Right lobe of liver (tissue), 4 donors: Measurements from ENCODE around the gene ZC2HC1B.

Experiments used
- POLR2A ChIP-seq: fragments of 450-650 bp; IDR thresholded peaks from one replicate; pipeline ENCODE4 v1.6.1; 2017; ENCODE audit warnings: antibody characterized with exemption, mild to moderate bottlenecking
- TF ChIP-seq, protein P1 (sequence below), 4 donors: fragments of 200-600 bp in 3 of 4; fragments of 450-650 bp in 1 of 4; IDR thresholded peaks; one replicate each; pipeline versions ENCODE4 v1.5.1 to v1.8.0; 2016 to 2022; ENCODE audit warnings: antibody characterized with exemption in 4 of 4, mild to moderate bottlenecking in 2 of 4
- donor health status: DM: no; HTN: no; CAD: no.
- donor health status: DM: no; HTN: no; CAD: no.
- donor health status: DM: no; HTN: yes; CAD: no.

DNA sequence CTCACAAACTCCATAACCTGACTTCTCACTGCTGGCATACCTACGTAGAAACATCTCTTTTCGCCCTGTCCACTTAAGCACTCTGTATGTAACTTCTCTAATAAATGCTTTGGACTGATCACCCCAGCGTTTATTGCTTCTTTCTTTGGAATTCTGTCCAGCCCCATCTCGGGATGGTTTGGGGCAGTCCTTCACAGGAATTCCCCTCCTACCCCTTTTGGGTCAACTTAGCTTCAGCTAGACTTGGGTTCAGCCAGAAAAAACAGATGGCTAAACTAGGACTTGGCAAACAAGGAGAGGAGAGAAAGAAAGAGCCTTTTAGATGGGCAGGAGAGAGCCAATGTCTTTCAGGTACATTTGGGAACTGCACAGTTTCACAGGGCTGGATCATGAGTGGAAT, 25.1 kb upstream of the ZC2HC1B start:
- TF ChIP-seq, protein P1, sequence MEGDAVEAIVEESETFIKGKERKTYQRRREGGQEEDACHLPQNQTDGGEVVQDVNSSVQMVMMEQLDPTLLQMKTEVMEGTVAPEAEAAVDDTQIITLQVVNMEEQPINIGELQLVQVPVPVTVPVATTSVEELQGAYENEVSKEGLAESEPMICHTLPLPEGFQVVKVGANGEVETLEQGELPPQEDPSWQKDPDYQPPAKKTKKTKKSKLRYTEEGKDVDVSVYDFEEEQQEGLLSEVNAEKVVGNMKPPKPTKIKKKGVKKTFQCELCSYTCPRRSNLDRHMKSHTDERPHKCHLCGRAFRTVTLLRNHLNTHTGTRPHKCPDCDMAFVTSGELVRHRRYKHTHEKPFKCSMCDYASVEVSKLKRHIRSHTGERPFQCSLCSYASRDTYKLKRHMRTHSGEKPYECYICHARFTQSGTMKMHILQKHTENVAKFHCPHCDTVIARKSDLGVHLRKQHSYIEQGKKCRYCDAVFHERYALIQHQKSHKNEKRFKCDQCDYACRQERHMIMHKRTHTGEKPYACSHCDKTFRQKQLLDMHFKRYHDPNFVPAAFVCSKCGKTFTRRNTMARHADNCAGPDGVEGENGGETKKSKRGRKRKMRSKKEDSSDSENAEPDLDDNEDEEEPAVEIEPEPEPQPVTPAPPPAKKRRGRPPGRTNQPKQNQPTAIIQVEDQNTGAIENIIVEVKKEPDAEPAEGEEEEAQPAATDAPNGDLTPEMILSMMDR (IDR thresholded peaks at IDR 0.05), result no peak
- no peak for TF ChIP-seq POLR2A
